GM12891 (cell line): ENCODE data around the gene B4GALNT1.

Experiments used
- PAX5 ChIP-seq: IDR thresholded peaks from 2 replicates; pipeline ENCODE4 v1.6.1; 2011; ENCODE audit warnings: low read length, moderate library complexity, mild to moderate bottlenecking; ENCODE audit not compliant: insufficient read depth, severe bottlenecking
- POLR2A ChIP-seq: IDR thresholded peaks from 2 replicates; pipeline ENCODE4 v1.6.1; 2011; ENCODE audit warnings: low read depth, low read length, control low read depth
- POLR2AphosphoS5 ChIP-seq: IDR thresholded peaks from 2 replicates; pipeline ENCODE4 v1.6.1; 2011; ENCODE audit warnings: low read depth, low read length, control low read depth
- POU2F2 ChIP-seq: IDR thresholded peaks from 2 replicates; pipeline ENCODE4 v1.6.1; 2011; ENCODE audit warnings: low read depth, mild to moderate bottlenecking, control low read depth, low read length, moderate library complexity
- SPI1 ChIP-seq: IDR thresholded peaks from 2 replicates; pipeline ENCODE4 v1.6.1; 2011; ENCODE audit warnings: low read depth, low read length, control low read depth
- TAF1 ChIP-seq: IDR thresholded peaks from 2 replicates; pipeline ENCODE4 v1.6.1; 2011; ENCODE audit warnings: low read depth, low read length, control low read depth

GRCh38 chr12:57655541-57656240, 22.7 kb upstream of the B4GALNT1 start:
- TF ChIP-seq POLR2A (no peak), TAF1 (no peak), POLR2AphosphoS5 (no peak), POU2F2 (no peak), SPI1 (no peak), PAX5 (no peak)
